GM12874 (cell line): Measurements from ENCODE around the gene G3BP1.

Source experiments
- CTCF ChIP-seq: IDR thresholded peaks from 2 replicates; pipeline ENCODE4 v1.5.1; 2011; ENCODE audit warnings: low read depth, mild to moderate bottlenecking, control low read depth, low read length, moderate library complexity; ENCODE audit not compliant: insufficient read depth

The G3BP1 gene

GRCh38 chr5:151772029-151772845, 483 bp downstream of the G3BP1 start:
- no peak for TF ChIP-seq CTCF

DNA sequence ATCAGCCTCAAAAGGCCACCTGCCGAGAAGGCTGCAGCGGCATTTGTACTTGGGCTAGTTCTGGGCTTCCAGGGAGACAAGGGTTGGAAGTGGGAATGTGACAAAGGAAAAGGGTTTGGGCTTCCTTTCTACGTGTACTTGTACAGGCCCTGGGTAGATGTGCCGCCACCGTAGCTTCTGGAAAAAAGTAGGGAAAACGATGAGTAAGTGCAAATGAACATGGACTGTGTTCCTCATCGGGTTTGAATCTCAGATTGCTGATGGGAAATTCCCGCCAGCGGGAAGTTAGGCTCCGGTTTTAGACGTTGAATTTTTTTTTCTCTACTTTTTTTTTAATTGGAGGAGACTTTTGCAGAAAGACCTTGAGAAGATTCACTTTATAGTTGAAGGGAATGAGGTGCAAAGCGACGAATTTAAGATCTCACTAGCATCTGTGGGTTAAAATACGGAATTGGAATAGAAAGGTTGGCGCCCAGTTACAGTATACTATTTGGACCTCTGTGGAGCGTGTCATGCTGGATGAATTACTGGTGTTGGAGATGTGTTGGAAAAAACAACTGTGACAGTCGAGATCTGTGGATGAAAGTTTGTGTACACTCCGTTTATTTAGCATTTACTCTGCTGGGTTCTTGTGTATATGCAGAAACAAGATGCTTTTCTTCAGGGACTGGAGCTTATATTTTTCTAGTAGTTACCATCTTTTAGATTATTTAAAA, 1.2 kb downstream of the G3BP1 start:
- no peak for TF ChIP-seq CTCF

- no peak for TF ChIP-seq CTCF
Measured at GRCh38 chr5:151773951-151774350, 2.2 kb downstream of the G3BP1 start.

DNA sequence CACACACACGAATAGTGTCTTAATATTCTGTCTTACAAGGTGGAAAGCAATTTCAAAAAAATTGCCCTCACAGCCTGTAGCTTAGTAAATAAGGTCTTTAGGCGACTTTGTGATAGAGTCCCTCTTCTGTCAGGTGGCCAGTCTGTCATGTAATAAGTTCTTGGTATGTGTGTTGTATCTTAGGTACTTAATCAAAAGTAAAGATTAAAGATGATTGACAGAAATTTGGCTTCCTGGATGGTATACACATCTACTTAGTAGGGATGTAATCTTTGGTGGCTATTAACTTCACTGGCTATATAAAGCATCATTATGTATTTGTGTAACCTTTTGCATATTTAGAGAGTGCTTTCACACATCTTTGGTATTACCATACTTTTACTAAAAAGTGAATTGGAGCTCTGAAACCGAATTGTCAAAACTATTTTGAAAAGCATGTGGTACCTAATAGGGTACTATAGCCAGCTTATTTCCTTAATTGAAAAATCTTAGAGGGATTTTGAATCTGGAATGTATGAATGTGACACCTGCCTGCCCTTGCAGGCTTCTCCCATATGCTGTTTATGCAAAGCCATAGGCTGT, 3.4 kb downstream of the G3BP1 start:
- TF ChIP-seq CTCF, result no peak

DNA sequence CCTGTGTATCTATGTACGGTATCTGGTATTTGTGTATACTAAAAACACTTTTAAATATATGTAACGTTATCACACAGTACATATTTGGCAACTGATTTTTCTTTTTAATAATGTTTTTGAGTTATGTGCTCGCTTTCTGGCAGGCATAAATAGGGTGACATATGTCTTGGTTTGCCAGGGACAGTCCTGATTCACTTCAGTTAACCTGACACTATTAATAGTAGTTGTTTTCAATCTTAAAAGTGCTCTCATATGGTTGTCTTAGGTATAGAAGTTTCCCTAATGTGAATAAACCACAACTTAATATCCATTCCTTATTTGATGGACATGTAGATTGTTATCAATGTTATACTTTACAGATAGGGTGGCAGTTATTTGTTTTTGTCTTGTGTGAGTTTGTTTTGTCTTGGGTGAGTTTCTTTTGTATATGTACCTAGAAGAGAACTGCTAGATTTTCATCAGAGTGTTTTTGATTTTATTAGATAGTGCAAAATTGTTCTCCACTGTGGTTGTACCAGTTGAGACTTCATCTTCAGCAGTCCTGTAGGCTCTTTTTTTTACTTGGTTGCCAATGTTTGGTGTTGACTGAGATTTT, 7.9 kb downstream of the G3BP1 start:
- TF ChIP-seq CTCF, result no peak

- no peak for TF ChIP-seq CTCF
Measured at GRCh38 chr5:151780348-151780747, 8.6 kb downstream of the G3BP1 start.

- no peak for TF ChIP-seq CTCF
Measured at GRCh38 chr5:151781201-151781600, 9.4 kb downstream of the G3BP1 start.
